ENCODE results near the gene PHGDH. TPM values are rescaled to one million over a fixed set of nuclear protein-coding genes. Genes with fewer than 3 reads are reported as not detected.

Gene PHGDH
- total RNA-seq, 2 donors from 2014 or later, result 185 to 307 TPM

- intact Hi-C loops (cut with DNase I), result no loop called here
- TF ChIP-seq POLR2A (IDR thresholded peaks at IDR 0.05), result no peak
- TF ChIP-seq POLR2AphosphoS5 (IDR thresholded peaks at IDR 0.05), result no peak
- TF ChIP-seq, protein P1, sequence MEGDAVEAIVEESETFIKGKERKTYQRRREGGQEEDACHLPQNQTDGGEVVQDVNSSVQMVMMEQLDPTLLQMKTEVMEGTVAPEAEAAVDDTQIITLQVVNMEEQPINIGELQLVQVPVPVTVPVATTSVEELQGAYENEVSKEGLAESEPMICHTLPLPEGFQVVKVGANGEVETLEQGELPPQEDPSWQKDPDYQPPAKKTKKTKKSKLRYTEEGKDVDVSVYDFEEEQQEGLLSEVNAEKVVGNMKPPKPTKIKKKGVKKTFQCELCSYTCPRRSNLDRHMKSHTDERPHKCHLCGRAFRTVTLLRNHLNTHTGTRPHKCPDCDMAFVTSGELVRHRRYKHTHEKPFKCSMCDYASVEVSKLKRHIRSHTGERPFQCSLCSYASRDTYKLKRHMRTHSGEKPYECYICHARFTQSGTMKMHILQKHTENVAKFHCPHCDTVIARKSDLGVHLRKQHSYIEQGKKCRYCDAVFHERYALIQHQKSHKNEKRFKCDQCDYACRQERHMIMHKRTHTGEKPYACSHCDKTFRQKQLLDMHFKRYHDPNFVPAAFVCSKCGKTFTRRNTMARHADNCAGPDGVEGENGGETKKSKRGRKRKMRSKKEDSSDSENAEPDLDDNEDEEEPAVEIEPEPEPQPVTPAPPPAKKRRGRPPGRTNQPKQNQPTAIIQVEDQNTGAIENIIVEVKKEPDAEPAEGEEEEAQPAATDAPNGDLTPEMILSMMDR (IDR thresholded peaks at IDR 0.05), result no peak
- Histone ChIP-seq H3K9me3 (no peaks in the 10 kb centered on the region), H3K27me3 (replicated peaks; ENCODE audit: insufficient read depth) (no peaks in the 10 kb centered on the region), H3K27ac (no peak overlapping the region), H3K36me3 (no peaks in the 10 kb centered on the region), H3K4me1 (replicated peaks) (no peaks in the 10 kb centered on the region), H3K4me3 (no peak overlapping the region)
- no peak for DNase-seq (ENCODE audit: low spot score)
- 64% methylated on average over 1 of the region's 1 CpG for WGBS
Observed at GRCh38 chr1:119727991-119728390, 16.3 kb downstream of the PHGDH start.

GRCh38 chr1:119729044-119729443 is 17.3 kb downstream of the PHGDH start:
- no peak for TF ChIP-seq POLR2AphosphoS5 (IDR thresholded peaks at IDR 0.05)
- TF ChIP-seq POLR2A (IDR thresholded peaks at IDR 0.05), result no peak
- TF ChIP-seq, protein P1 (IDR thresholded peaks at IDR 0.05), result no peak
- no peaks in the 10 kb centered on the region for H3K9me3 ChIP-seq
- H3K27me3 ChIP-seq (replicated peaks; ENCODE audit: insufficient read depth), result no peaks in the 10 kb centered on the region
- no peak overlapping the region for H3K4me3 ChIP-seq
- H3K36me3 ChIP-seq, result no peaks in the 10 kb centered on the region
- H3K4me1 ChIP-seq (replicated peaks), result no peaks in the 10 kb centered on the region
- DNase-seq (ENCODE audit: low spot score), result no peak
- intact Hi-C loops (cut with DNase I), result no loop called here
- no peak overlapping the region for H3K27ac ChIP-seq

- H3K4me3 ChIP-seq, result no peak overlapping the region
- H3K9me3 ChIP-seq, result no peaks in the 10 kb centered on the region
- TF ChIP-seq POLR2AphosphoS5 (IDR thresholded peaks at IDR 0.05) (no peak), POLR2A (IDR thresholded peaks at IDR 0.05) (no peak)
- TF ChIP-seq, protein P1 (IDR thresholded peaks at IDR 0.05), result no peak
- intact Hi-C loops (cut with DNase I), result no loop called here
- H3K36me3 ChIP-seq, result no peaks in the 10 kb centered on the region
- no peak for DNase-seq (ENCODE audit: low spot score)
- H3K27me3 ChIP-seq (replicated peaks; ENCODE audit: insufficient read depth), result no peaks in the 10 kb centered on the region
- WGBS, result 85% methylated on average over 5 of the region's 5 CpGs
- no peak overlapping the region for H3K27ac ChIP-seq
- H3K4me1 ChIP-seq (replicated peaks), result no peaks in the 10 kb centered on the region
Observed at GRCh38 chr1:119731060-119731459, 19.3 kb downstream of the PHGDH start.

GRCh38 chr1:119731741-119732430 is 20.2 kb downstream of the PHGDH start:
- no peak for DNase-seq (ENCODE audit: low spot score)
- Histone ChIP-seq H3K36me3 (no peaks in the 10 kb centered on the region), H3K27me3 (replicated peaks; ENCODE audit: insufficient read depth) (no peaks in the 10 kb centered on the region), H3K9me3 (no peaks in the 10 kb centered on the region), H3K27ac (no peak overlapping the region), H3K4me1 (replicated peaks) (no peaks in the 10 kb centered on the region), H3K4me3 (no peak overlapping the region)
- intact Hi-C loops (cut with DNase I), result no loop called here
- no peak for TF ChIP-seq POLR2AphosphoS5 (IDR thresholded peaks at IDR 0.05)
- TF ChIP-seq, protein P1 (IDR thresholded peaks at IDR 0.05), result no peak
- no peak for TF ChIP-seq POLR2A (IDR thresholded peaks at IDR 0.05)
- WGBS, result 84% methylated on average over 6 of the region's 6 CpGs

GRCh38 chr1:119732465-119733168 is 20.9 kb downstream of the PHGDH start:
- H3K4me3 ChIP-seq, result no peak overlapping the region
- TF ChIP-seq, protein P1 (IDR thresholded peaks at IDR 0.05), result no peak
- TF ChIP-seq POLR2AphosphoS5 (IDR thresholded peaks at IDR 0.05), result no peak
- TF ChIP-seq POLR2A (IDR thresholded peaks at IDR 0.05), result no peak
- no peak for DNase-seq (ENCODE audit: low spot score)
- no peak overlapping the region for H3K27ac ChIP-seq
- no peaks in the 10 kb centered on the region for H3K36me3 ChIP-seq
- H3K9me3 ChIP-seq, result no peaks in the 10 kb centered on the region
- WGBS, result 74% methylated on average over 11 of the region's 11 CpGs
- no peaks in the 10 kb centered on the region for H3K27me3 ChIP-seq (replicated peaks; ENCODE audit: insufficient read depth)
- intact Hi-C loops (cut with DNase I), result no loop called here
- no peaks in the 10 kb centered on the region for H3K4me1 ChIP-seq (replicated peaks)
